ENCODE measurements around the gene PRKD1.

Gene PRKD1

DNA sequence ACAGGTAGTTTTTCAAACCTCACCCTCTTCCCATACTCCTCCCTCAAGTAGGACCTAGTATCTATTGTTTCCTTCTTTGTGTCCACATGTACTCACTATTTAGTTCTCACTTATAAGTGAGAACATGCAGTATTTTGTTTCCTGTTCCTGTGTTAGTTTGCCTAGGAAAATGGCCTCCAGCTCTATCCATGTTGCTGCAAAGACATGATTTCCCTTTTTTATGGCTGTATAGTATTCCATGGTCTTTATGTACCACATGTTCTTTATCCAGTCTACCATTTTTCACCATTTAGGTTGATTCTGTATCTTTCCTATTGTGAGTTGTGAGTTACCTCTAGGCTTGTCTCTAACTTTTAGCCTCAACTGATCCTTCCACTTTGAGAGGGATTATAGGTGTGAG, 310.7 kb downstream of the PRKD1 start:
- Histone ChIP-seq H3K9me3 (ENCODE audit: control insufficient read depth, insufficient read depth, low read depth, low read length) (peaks cover 3% of the 10 kb centered on the region; the same call in 1 of the 2 replicates), H3K36me3 (ENCODE audit: control insufficient read depth, insufficient read depth, low read length) (no peaks in the 10 kb centered on the region), H3K27me3 (ENCODE audit: control insufficient read depth, insufficient read depth, low read length) (no peaks in the 10 kb centered on the region), H3K27ac (ENCODE audit: low read depth, low read length) (no peak overlapping the region), H3K4me1 (ENCODE audit: control insufficient read depth, insufficient read depth, low read length) (no peaks in the 10 kb centered on the region), H3K4me3 (ENCODE audit: low read depth, low read length) (no peak overlapping the region), H3K9ac (ENCODE audit: low read length) (no peak overlapping the region)

DNA sequence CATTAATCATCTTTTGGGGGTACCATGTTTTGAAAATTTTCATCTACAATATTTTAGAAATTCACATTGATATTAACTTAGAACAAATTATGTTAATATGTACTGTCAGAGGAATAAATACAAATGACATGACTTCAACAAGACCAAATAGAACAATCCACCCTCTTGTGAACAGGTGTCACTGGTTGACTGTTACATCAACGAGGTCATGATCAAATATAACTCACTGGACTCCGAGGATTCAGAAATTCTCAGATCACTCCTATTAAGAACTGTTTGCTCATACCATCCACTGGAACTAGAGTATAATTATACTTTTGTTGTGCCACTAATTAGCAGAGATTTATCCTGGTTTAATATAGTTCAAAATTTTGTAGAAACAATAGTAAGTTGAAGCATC, 318.8 kb downstream of the PRKD1 start:
- H3K4me1 ChIP-seq (ENCODE audit: control insufficient read depth, insufficient read depth, low read length), result peaks cover 9% of the 10 kb centered on the region; the same call in 1 of the 2 replicates

DNA sequence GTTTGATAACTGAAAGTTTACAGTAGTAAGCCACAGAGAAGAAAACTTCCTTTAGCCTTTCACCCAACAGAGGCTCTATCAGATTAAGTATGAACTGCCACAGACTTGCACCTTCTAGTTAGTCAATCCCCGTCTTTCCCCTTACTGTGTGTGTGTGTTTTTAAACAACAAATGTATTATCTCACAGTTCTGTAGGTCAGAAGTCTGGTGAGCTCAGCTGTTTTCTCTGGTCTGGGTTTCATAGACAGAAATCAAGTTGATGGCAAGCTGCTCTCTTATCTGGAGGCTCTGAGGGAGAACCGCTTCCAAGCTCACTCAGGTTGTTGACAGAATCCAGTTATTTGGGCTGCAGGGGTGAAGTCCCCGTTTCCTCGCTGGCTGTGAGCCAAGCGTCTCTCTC, 320.5 kb downstream of the PRKD1 start:
- H3K27ac ChIP-seq (ENCODE audit: low read depth, low read length), result no peak overlapping the region
- no peaks in the 10 kb centered on the region for H3K9me3 ChIP-seq (ENCODE audit: control insufficient read depth, insufficient read depth, low read depth, low read length)
- no peaks in the 10 kb centered on the region for H3K36me3 ChIP-seq (ENCODE audit: control insufficient read depth, insufficient read depth, low read length)
- no peaks in the 10 kb centered on the region for H3K27me3 ChIP-seq (ENCODE audit: control insufficient read depth, insufficient read depth, low read length)
- no peak overlapping the region for H3K9ac ChIP-seq (ENCODE audit: low read length)
- peaks cover 9% of the 10 kb centered on the region; the same call in 1 of the 2 replicates for H3K4me1 ChIP-seq (ENCODE audit: control insufficient read depth, insufficient read depth, low read length)
- no peak overlapping the region for H3K4me3 ChIP-seq (ENCODE audit: low read depth, low read length)

More for the DNA sequence above, 318.8 kb downstream of the PRKD1 start:
- no peak overlapping the region for H3K9ac ChIP-seq (ENCODE audit: low read length)
- H3K27ac ChIP-seq (ENCODE audit: low read depth, low read length), result no peak overlapping the region
- H3K27me3 ChIP-seq (ENCODE audit: control insufficient read depth, insufficient read depth, low read length), result no peaks in the 10 kb centered on the region
- H3K9me3 ChIP-seq (ENCODE audit: control insufficient read depth, insufficient read depth, low read depth, low read length), result no peaks in the 10 kb centered on the region
- H3K4me3 ChIP-seq (ENCODE audit: low read depth, low read length), result no peak overlapping the region
- no peaks in the 10 kb centered on the region for H3K36me3 ChIP-seq (ENCODE audit: control insufficient read depth, insufficient read depth, low read length)

DNA sequence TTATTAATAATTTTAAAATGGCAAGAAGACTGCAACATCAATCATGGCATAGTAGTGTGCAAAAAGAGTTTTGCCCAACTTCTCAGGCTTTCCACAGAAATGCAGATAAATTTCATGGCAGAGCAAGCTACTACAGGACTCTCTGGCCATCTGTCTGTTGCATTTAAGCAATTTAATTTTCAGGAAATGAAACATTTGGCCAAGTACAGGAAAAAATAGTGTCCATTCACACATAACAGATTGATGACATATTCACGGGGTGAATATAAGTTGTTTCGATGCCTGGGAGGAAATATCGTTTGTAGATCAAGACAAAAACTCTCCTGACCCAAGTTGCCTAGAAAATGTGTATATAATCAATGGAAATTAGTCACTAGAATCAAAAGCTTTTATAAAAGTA, 324.0 kb downstream of the PRKD1 start:
- Histone ChIP-seq H3K36me3 (ENCODE audit: control insufficient read depth, insufficient read depth, low read length) (no peaks in the 10 kb centered on the region), H3K9me3 (ENCODE audit: control insufficient read depth, insufficient read depth, low read depth, low read length) (no peaks in the 10 kb centered on the region), H3K4me1 (ENCODE audit: control insufficient read depth, insufficient read depth, low read length) (peaks cover 9% of the 10 kb centered on the region; the same call in 1 of the 2 replicates), H3K27ac (ENCODE audit: low read depth, low read length) (no peak overlapping the region), H3K27me3 (ENCODE audit: control insufficient read depth, insufficient read depth, low read length) (no peaks in the 10 kb centered on the region), H3K9ac (ENCODE audit: low read length) (no peak overlapping the region), H3K4me3 (ENCODE audit: low read depth, low read length) (no peak overlapping the region)

DNA sequence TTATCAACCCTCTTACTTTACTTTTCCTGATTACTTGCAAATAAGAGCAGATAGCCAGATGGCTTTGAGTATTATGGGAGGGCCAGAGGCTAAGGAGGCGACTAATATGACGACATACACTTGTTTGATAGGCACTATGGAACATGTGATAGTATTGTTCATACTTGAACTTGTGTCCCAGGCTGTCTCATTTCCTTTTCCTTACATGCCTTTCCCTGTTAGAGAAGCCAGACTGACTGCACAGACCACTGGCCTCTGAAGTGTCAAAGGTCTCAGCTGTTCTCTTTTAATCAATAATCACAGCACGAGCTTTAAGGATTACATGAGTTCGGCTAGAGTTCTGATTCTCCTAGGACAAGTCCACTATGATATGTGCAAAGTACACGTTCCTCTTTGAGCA, 326.0 kb downstream of the PRKD1 start:
- Histone ChIP-seq H3K27me3 (ENCODE audit: control insufficient read depth, insufficient read depth, low read length) (no peaks in the 10 kb centered on the region), H3K9ac (ENCODE audit: low read length) (no peak overlapping the region), H3K4me3 (ENCODE audit: low read depth, low read length) (no peak overlapping the region), H3K36me3 (ENCODE audit: control insufficient read depth, insufficient read depth, low read length) (no peaks in the 10 kb centered on the region), H3K9me3 (ENCODE audit: control insufficient read depth, insufficient read depth, low read depth, low read length) (no peaks in the 10 kb centered on the region), H3K4me1 (ENCODE audit: control insufficient read depth, insufficient read depth, low read length) (0 out of 2 replicates have a peak, but pooled peaks cover 2% of the 10 kb centered on the region), H3K27ac (ENCODE audit: low read depth, low read length) (no peak overlapping the region)

DNA sequence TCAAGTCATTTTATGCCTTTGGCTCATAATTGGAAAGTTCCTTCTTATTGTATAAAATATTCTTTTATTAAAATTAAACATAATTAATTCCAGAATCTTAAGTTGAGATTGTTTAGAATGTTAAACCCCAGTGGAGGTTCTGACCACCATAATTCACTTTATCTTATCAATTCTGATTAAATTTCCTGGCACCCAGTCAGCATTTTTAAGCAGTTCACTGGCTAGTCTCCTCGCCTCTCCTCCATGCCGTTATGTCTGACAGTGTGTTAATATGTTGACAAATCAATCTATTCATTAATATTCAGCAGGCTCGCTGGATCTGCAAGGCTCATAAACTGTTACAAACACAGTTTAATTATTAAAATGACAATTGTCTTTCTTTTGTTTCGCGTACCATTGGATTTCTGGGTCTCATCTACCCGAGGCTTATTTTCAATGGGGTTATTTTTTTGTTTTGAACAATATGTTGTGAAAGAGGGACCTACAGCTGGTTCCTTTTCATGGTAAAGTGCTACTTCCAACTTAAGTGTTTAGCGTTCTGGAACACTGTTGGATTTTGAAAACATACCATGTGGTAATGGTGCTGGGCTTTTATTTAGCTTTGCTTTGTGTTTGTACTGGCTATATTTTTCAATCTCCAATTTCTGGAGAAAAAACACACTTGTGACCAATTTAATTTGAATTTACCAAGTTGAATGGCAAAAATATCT, 339.7 kb downstream of the PRKD1 start:
- Histone ChIP-seq H3K4me3 (ENCODE audit: low read depth, low read length) (no peak overlapping the region), H3K9ac (ENCODE audit: low read length) (no peak overlapping the region), H3K9me3 (ENCODE audit: control insufficient read depth, insufficient read depth, low read depth, low read length) (no peaks in the 10 kb centered on the region), H3K27me3 (ENCODE audit: control insufficient read depth, insufficient read depth, low read length) (no peaks in the 10 kb centered on the region), H3K4me1 (ENCODE audit: control insufficient read depth, insufficient read depth, low read length) (peaks cover 6% of the 10 kb centered on the region; the same call in 1 of the 2 replicates), H3K27ac (ENCODE audit: low read depth, low read length) (no peak overlapping the region), H3K36me3 (ENCODE audit: control insufficient read depth, insufficient read depth, low read length) (no peaks in the 10 kb centered on the region)

DNA sequence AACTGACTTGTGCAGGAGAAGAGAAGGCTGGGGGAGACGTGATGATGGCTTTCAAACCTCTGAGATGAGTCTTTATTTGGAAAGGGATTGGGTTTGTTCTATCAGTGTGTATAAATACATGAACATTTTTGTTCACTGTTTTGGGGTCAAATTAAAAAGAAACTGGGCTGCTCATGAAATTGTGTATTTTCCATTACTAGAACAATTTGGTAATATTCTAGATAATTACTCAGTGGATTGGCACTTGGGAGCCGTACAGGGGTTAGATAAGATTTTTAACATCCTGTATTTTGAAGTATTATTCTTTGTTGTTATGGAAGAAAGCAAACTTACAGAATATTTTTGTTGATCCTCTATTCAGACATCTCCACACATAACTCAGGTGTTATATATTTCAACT, 340.6 kb downstream of the PRKD1 start:
- H3K36me3 ChIP-seq (ENCODE audit: control insufficient read depth, insufficient read depth, low read length), result no peaks in the 10 kb centered on the region
- H3K9me3 ChIP-seq (ENCODE audit: control insufficient read depth, insufficient read depth, low read depth, low read length), result no peaks in the 10 kb centered on the region
- H3K4me1 ChIP-seq (ENCODE audit: control insufficient read depth, insufficient read depth, low read length), result peaks cover 6% of the 10 kb centered on the region; the same call in 1 of the 2 replicates
- H3K27me3 ChIP-seq (ENCODE audit: control insufficient read depth, insufficient read depth, low read length), result no peaks in the 10 kb centered on the region
- no peak overlapping the region for H3K9ac ChIP-seq (ENCODE audit: low read length)
- no peak overlapping the region for H3K27ac ChIP-seq (ENCODE audit: low read depth, low read length)
- no peak overlapping the region for H3K4me3 ChIP-seq (ENCODE audit: low read depth, low read length)

DNA sequence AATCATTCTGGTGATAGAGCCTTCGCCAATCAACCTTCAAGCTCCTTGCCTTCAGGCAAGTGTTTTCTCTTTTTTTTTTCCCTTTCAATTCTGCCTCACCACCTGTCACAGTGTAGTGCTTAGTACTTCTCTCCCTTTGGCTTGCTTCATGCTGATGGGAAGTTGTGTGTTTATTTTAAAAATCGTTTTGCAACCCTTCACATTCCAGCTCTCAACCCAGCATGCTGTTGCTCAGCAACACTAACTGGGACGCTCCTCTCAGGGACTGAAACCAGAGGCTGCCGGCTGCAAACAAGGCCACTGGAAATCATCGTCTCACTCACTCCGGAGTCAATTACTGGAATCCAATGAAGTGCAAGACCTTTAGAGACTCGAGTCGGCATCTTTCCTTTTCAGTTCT, 342.7 kb downstream of the PRKD1 start:
- peaks cover 6% of the 10 kb centered on the region; the same call in 1 of the 2 replicates for H3K4me1 ChIP-seq (ENCODE audit: control insufficient read depth, insufficient read depth, low read length)
- no peak overlapping the region for H3K27ac ChIP-seq (ENCODE audit: low read depth, low read length)

DNA sequence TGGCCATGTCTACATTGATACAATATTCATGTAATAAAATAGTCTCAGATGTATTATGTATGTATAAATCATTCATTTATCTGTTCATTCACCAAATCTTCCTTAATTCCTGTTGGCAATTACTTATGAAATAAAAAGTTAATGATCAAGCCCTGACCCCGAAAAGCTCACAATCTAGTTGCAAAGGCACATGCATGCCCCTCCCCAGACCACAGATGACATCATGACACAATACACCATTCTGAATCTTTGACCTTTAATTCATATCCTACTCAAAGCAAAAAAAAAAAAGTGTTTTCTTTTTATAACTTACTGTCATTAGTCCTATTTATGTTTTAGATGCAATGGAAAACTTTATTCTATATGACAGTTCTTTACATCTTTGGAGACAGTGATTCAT, 346.9 kb downstream of the PRKD1 start:
- H3K9me3 ChIP-seq (ENCODE audit: control insufficient read depth, insufficient read depth, low read depth, low read length), result no peaks in the 10 kb centered on the region
- H3K27ac ChIP-seq (ENCODE audit: low read depth, low read length), result no peak overlapping the region
- H3K27me3 ChIP-seq (ENCODE audit: control insufficient read depth, insufficient read depth, low read length), result no peaks in the 10 kb centered on the region
- H3K4me3 ChIP-seq (ENCODE audit: low read depth, low read length), result no peak overlapping the region
- H3K4me1 ChIP-seq (ENCODE audit: control insufficient read depth, insufficient read depth, low read length), result peaks cover 6% of the 10 kb centered on the region; the same call in 1 of the 2 replicates
- H3K9ac ChIP-seq (ENCODE audit: low read length), result no peak overlapping the region
- no peaks in the 10 kb centered on the region for H3K36me3 ChIP-seq (ENCODE audit: control insufficient read depth, insufficient read depth, low read length)

More for the DNA sequence above, 342.7 kb downstream of the PRKD1 start:
- Histone ChIP-seq H3K36me3 (ENCODE audit: control insufficient read depth, insufficient read depth, low read length) (no peaks in the 10 kb centered on the region), H3K27me3 (ENCODE audit: control insufficient read depth, insufficient read depth, low read length) (no peaks in the 10 kb centered on the region), H3K4me3 (ENCODE audit: low read depth, low read length) (no peak overlapping the region), H3K9me3 (ENCODE audit: control insufficient read depth, insufficient read depth, low read depth, low read length) (no peaks in the 10 kb centered on the region), H3K9ac (ENCODE audit: low read length) (no peak overlapping the region)

DNA sequence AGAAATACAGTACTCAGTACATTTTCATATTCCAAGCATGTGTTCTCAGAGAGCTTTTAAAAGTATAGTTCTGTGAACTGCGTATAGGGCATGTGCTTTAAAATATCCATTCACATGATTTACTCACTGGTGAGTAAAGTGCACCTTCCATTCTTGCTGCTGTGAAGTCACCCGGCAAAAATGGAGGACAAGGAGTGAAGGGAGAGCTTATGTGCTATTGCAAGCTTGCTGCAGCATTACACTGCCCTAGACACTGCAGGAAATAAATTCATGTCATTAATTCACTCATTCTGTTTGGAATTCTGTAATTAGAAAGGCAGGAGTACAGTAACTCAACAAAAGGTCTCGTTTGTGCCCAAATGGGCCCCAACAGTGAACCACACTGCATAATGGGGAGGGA, 347.8 kb downstream of the PRKD1 start:
- Histone ChIP-seq H3K27ac (ENCODE audit: low read depth, low read length) (no peak overlapping the region), H3K4me3 (ENCODE audit: low read depth, low read length) (no peak overlapping the region), H3K9ac (ENCODE audit: low read length) (no peak overlapping the region), H3K4me1 (ENCODE audit: control insufficient read depth, insufficient read depth, low read length) (peaks cover 2% of the 10 kb centered on the region; the same call in 1 of the 2 replicates), H3K27me3 (ENCODE audit: control insufficient read depth, insufficient read depth, low read length) (no peaks in the 10 kb centered on the region), H3K9me3 (ENCODE audit: control insufficient read depth, insufficient read depth, low read depth, low read length) (no peaks in the 10 kb centered on the region), H3K36me3 (ENCODE audit: control insufficient read depth, insufficient read depth, low read length) (no peaks in the 10 kb centered on the region)

DNA sequence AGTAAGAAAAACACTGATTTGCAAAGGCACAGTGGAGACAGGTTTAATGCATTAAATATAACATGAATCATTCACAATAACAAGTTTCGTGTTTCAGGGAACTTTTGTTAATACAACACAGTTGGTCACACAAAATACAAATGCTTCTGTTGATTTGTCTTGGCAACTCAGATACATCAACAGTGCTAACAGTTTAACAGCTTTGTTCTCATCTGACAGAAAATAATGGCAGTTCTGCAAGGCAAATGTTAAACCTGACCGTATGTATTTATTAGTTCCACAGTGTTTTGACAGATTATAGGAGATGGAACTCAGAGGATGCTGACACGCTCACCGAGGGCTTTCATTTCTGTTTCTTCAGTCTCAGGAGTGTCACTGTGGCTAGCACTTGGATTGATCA, 350.7 kb downstream of the PRKD1 start:
- H3K4me3 ChIP-seq (ENCODE audit: low read depth, low read length), result no peak overlapping the region
- H3K9me3 ChIP-seq (ENCODE audit: control insufficient read depth, insufficient read depth, low read depth, low read length), result no peaks in the 10 kb centered on the region
- H3K9ac ChIP-seq (ENCODE audit: low read length), result no peak overlapping the region
- H3K27me3 ChIP-seq (ENCODE audit: control insufficient read depth, insufficient read depth, low read length), result no peaks in the 10 kb centered on the region
- no peaks in the 10 kb centered on the region for H3K36me3 ChIP-seq (ENCODE audit: control insufficient read depth, insufficient read depth, low read length)
- H3K27ac ChIP-seq (ENCODE audit: low read depth, low read length), result no peak overlapping the region
- H3K4me1 ChIP-seq (ENCODE audit: control insufficient read depth, insufficient read depth, low read length), result no peaks in the 10 kb centered on the region

Measured in HUES6 (cell line).